ENCODE data around the gene TUBE1. TPM values are rescaled to one million over a fixed set of nuclear protein-coding genes. Genes with fewer than 3 reads are reported as not detected.

TUBE1 gene
- total and polyA plus RNA-seq, 2 donors (not counting 3 experiments of a cell fraction or from before 2014, with no cell fraction given), result 6.7 to 15.8 TPM

- dilution Hi-C loops (cut with MboI; ENCODE audit: extremely low pct_ligation_motif_present, low sequenced_read_pairs), result no loop called here
These were observed 36.7 kb upstream of the TUBE1 start for GRCh38 chr6:112123982-112124381.

More at GRCh38 chr6:112123982-112124381, 36.7 kb upstream of the TUBE1 start:
- Histone ChIP-seq H3K4me2 (ENCODE audit: insufficient read depth, low read length) (no peak overlapping the region), H3K36me3 (ENCODE audit: control insufficient read depth in 2 of 2, extremely low read depth in 1 of 2, insufficient read depth in 2 of 2, low read length in 2 of 2) (peaks cover 43 to 74% of the 10 kb centered on the region in 2 experiments), H3K9me1 (replicated peaks; ENCODE audit: control insufficient read depth, extremely low read depth, insufficient read depth, low read length) (no peaks in the 10 kb centered on the region), H3K27me3 (ENCODE audit: control insufficient read depth in 2 of 2, insufficient read depth in 2 of 2, low read length in 2 of 2) (no peaks in the 10 kb centered on the region), H3K4me3 (replicated peaks in 1 of 3; ENCODE audit: insufficient read depth in 1 of 3, low read depth in 1 of 3, low read length in 3 of 3) (no peak overlapping the region), H3K27ac (ENCODE audit: insufficient read depth, low read depth, low read length) (no peak overlapping the region), H3K9ac (replicated peaks; ENCODE audit: extremely low read depth, insufficient read depth, low read length) (no peak overlapping the region), H3K9me3 (replicated peaks; ENCODE audit: control insufficient read depth, insufficient read depth, low read length) (no peaks in the 10 kb centered on the region), H2AFZ (ENCODE audit: low read depth, low read length) (no peak overlapping the region), H3K79me2 (ENCODE audit: control insufficient read depth, insufficient read depth, low read length) (no peaks in the 10 kb centered on the region), H3K4me1 (ENCODE audit: control insufficient read depth, extremely low read depth, insufficient read depth, low read length) (peaks cover 4% of the 10 kb centered on the region), H4K20me1 (replicated peaks; ENCODE audit: control insufficient read depth, extremely low read depth, insufficient read depth, low read length) (no peaks in the 10 kb centered on the region)
- ChIA-PET POLR2A (no interaction called here), CTCF (no interaction called here)
- no peak for TF ChIP-seq MYC (IDR thresholded peaks at IDR 0.05; ENCODE audit: low read depth, low read length)
- TF ChIP-seq MAX (IDR thresholded peaks at IDR 0.05; ENCODE audit: insufficient read depth, insufficient read length), result no peak
- TF ChIP-seq POLR2AphosphoS5 (IDR thresholded peaks at IDR 0.05; ENCODE audit: insufficient read depth, low read depth, low read length), result no peak
- no peak for TF ChIP-seq POLR2A (IDR thresholded peaks at IDR 0.05; ENCODE audit: low read depth, low read length)
- no peak for TF ChIP-seq CTCF (IDR thresholded peaks at IDR 0.05; ENCODE audit: extremely low read depth in 1 of 2, insufficient read depth in 1 of 2, low read depth in 1 of 2, low read length in 2 of 2)
- no peak for TF ChIP-seq JUN (IDR thresholded peaks at IDR 0.05; ENCODE audit: borderline replicate concordance, insufficient read depth, insufficient read length, low read depth)
- TF ChIP-seq FOS (IDR thresholded peaks at IDR 0.05; ENCODE audit: borderline replicate concordance, insufficient read depth, low read length), result no peak
- no peak for TF ChIP-seq EZH2 (IDR thresholded peaks at IDR 0.05; ENCODE audit: borderline replicate concordance, low read depth, low read length, severe bottlenecking)
- no peak for TF ChIP-seq GATA2 (IDR thresholded peaks at IDR 0.05; ENCODE audit: insufficient read depth, insufficient read length, low read depth, low read length)
- intact Hi-C loops (cut with micrococcal nuclease), result no loop called here
- FAIRE-seq (no peak), DNase-seq (ENCODE audit: low read depth, low spot score) (no peak)
- no TSS peak for BruUV-seq (replicated peaks)

Data from endothelial cell of umbilical vein (primary cell).